ENCODE measurements around the gene ARHGEF17. TPM values are rescaled to one million over a fixed set of nuclear protein-coding genes. Genes with fewer than 3 reads are reported as not detected.

The ARHGEF17 gene
- total RNA-seq, 2 experiments from 2014 or later, result 0.19 TPM; not detected in 1

DNA sequence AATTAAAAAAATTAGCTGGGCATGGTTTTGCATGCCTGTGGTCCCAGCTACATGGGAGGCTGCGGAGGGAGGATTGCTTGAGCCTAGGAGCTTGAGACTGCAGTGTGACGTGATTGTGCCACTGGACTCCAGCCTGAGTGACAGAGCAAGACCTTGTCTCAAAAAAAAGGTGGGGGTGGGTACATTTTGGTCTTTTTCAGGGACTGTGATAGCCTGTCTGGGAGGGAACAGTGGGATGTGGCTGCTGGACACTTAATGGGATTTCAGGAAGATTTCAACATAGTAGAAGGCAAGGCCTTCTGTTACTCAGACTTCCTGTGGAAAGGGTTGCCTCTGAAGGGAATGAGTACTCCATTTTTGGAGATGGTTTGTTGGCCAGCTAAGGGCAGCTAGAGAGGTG is 108.7 kb downstream of the ARHGEF17 start:
- intact Hi-C loops (cut with micrococcal nuclease), result loop anchor here (10.0 kb wide), 1 partner anchor 178 kb away; the partner anchor contains the start of gene FAM168A
- no peaks in the 10 kb centered on the region for H3K27me3 Mint-ChIP-seq (ENCODE audit: low read depth)
- DNase-seq, result no peak
- H3K36me3 Mint-ChIP-seq (ENCODE audit: low read depth), result peaks cover 9% of the 10 kb centered on the region
- CTCF ChIA-PET, result interaction anchor here (0.7 to 1.0 kb wide), 2 partner anchors 9 to 65 kb away, joined by 3 to 4 read pairs; no protein-coding TSS in a partner anchor
- no peaks in the 10 kb centered on the region for H3K9me3 Mint-ChIP-seq
- no peak overlapping the region for H3K27ac Mint-ChIP-seq
- no peak overlapping the region for H3K4me3 Mint-ChIP-seq
- H3K4me1 Mint-ChIP-seq (ENCODE audit: low read depth), result peaks cover 7% of the 10 kb centered on the region

Other genes with a start within 250 kb of the ARHGEF17 start
- gene FCHSD2, start 166.0 kb upstream of the ARHGEF17 start, total RNA-seq, result 10 to 100 TPM; 31.1 to 36.8 TPM
- gene P2RY2, start 90.0 kb upstream of the ARHGEF17 start, total RNA-seq, result not detected
- gene P2RY6, start 35.9 kb upstream of the ARHGEF17 start, total RNA-seq, result not detected
- gene RELT, start 68.1 kb downstream of the ARHGEF17 start, total RNA-seq, result 10 to 100 TPM; 17.9 to 18.5 TPM